Rectal smooth muscle tissue (tissue), 1 donor: ENCODE measurements around the gene STARD7.
A peak's percentile ranks its signal among the peaks of the same experiment; 100 is the strongest.
"Not testable (repeated sequence)": the region's sequence is repeated elsewhere in the genome, so short reads cannot be mapped to it uniquely, and the experiment has no call there.

Experiments used
- H3K27ac ChIP-seq: one replicate; pipeline ENCODE4 v1.7.0; 2013; ENCODE audit warnings: low read depth, low read length, inconsistent platforms
- H3K27me3 ChIP-seq: one replicate; pipeline ENCODE4 v1.7.0; 2013; ENCODE audit warnings: low read length; ENCODE audit not compliant: control insufficient read depth, insufficient read depth
- H3K36me3 ChIP-seq: one replicate; pipeline ENCODE4 v1.7.0; 2013; ENCODE audit warnings: low read length; ENCODE audit not compliant: control insufficient read depth, insufficient read depth
- H3K4me1 ChIP-seq: one replicate; pipeline ENCODE4 v1.7.0; 2013; ENCODE audit warnings: low read length; ENCODE audit not compliant: control insufficient read depth, insufficient read depth
- H3K4me3 ChIP-seq: one replicate; pipeline ENCODE4 v1.7.0; 2013; ENCODE audit warnings: low read length
- H3K9ac ChIP-seq: one replicate; pipeline ENCODE4 v1.7.0; 2013; ENCODE audit warnings: low read length

The STARD7 gene, protein sequence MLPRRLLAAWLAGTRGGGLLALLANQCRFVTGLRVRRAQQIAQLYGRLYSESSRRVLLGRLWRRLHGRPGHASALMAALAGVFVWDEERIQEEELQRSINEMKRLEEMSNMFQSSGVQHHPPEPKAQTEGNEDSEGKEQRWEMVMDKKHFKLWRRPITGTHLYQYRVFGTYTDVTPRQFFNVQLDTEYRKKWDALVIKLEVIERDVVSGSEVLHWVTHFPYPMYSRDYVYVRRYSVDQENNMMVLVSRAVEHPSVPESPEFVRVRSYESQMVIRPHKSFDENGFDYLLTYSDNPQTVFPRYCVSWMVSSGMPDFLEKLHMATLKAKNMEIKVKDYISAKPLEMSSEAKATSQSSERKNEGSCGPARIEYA

GRCh38 chr2:96208143-96209010 is at the start of gene STARD7:
TSS of gene STARD7 (minus strand) at chr2:96208827. CDS start at chr2:96208434, 393 bp downstream.
- Histone ChIP-seq H3K27me3 (no peaks in the 10 kb centered on the region), H3K4me1 (peaks cover 32% of the 10 kb centered on the region)

GRCh38 chr2:96257744-96258143 is 49.1 kb upstream of the STARD7 start:
- H3K4me3 ChIP-seq, H3K9ac ChIP-seq, H3K27me3 ChIP-seq, H3K27ac ChIP-seq: not testable (repeated sequence)
- Histone ChIP-seq H3K36me3 (peaks cover 25% of the 10 kb centered on the region), H3K4me1 (peaks cover 17% of the 10 kb centered on the region)

More at GRCh38 chr2:96208143-96209010, at the start of gene STARD7:
- Histone ChIP-seq H3K36me3 (no peaks in the 10 kb centered on the region), H3K4me3 (peak within 1 kb of the TSS; percentile 94), H3K27ac (peak within 1 kb of the TSS; percentile 95), H3K9ac (peak within 1 kb of the TSS; percentile 94)

- Histone ChIP-seq H3K4me1 (peaks cover 19% of the 10 kb centered on the region), H3K36me3 (peaks cover 35% of the 10 kb centered on the region), H3K27ac (no peak overlapping the region), H3K4me3 (no peak overlapping the region), H3K9ac (no peak overlapping the region), H3K27me3 (no peaks in the 10 kb centered on the region)
Measured at GRCh38 chr2:96256611-96257113, 48.0 kb upstream of the STARD7 start.

- Histone ChIP-seq H3K4me1 (peaks cover 6% of the 10 kb centered on the region), H3K27me3 (no peaks in the 10 kb centered on the region), H3K9ac (no peak overlapping the region), H3K4me3 (no peak overlapping the region), H3K27ac (no peak overlapping the region), H3K36me3 (peaks cover 38% of the 10 kb centered on the region)
Measured at GRCh38 chr2:96254571-96254970, 45.9 kb upstream of the STARD7 start.

DNA sequence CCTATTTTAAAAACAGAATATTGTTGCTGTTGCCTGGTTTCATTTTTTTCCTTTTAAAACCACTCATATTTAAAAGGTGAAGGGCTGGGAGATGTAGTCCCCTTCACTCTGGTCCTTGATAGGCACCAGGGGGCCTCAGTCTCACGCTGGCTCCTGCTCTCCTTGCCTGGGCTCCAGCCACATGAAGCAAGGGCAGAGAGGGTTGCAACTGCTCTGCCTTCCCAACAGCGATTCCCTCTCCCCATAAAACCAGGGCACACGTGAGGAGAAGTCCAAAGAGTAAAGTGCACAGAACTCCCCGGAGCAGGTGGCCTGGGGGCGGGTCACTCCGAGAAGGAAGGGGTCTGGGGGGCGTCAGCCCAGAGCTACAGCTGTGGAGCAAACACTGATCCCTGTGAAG is 44.4 kb upstream of the STARD7 start:
- H3K9ac ChIP-seq = no peak overlapping the region
- no peak overlapping the region for H3K27ac ChIP-seq
- no peak overlapping the region for H3K4me3 ChIP-seq
- peaks cover 3% of the 10 kb centered on the region for H3K4me1 ChIP-seq
- peaks cover 38% of the 10 kb centered on the region for H3K36me3 ChIP-seq
- H3K27me3 ChIP-seq = no peaks in the 10 kb centered on the region

DNA sequence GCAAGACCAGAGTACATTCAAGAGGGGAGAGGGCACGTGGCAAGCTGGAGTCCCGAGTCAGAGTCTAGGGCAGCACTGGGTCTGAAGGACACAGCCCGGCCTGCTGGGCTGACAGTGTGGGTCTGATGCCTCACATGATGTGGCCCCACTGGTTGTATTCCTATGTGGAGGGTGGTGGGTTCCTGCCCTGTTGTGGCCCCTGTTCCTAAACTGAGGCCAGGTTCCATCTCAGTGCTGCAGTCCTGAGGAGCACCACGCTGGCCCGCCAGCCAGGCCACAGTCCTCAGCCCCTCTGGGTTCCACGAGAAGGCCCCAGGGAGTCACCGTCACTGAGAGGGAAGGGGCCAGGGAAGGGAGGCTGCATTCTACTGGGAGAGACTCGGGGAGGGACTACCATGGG is 43.9 kb upstream of the STARD7 start:
- H3K27me3 ChIP-seq = no peaks in the 10 kb centered on the region
- H3K9ac ChIP-seq = no peak overlapping the region
- H3K4me3 ChIP-seq = no peak overlapping the region
- H3K36me3 ChIP-seq = peaks cover 38% of the 10 kb centered on the region
- H3K4me1 ChIP-seq = peaks cover 3% of the 10 kb centered on the region
- no peak overlapping the region for H3K27ac ChIP-seq

DNA sequence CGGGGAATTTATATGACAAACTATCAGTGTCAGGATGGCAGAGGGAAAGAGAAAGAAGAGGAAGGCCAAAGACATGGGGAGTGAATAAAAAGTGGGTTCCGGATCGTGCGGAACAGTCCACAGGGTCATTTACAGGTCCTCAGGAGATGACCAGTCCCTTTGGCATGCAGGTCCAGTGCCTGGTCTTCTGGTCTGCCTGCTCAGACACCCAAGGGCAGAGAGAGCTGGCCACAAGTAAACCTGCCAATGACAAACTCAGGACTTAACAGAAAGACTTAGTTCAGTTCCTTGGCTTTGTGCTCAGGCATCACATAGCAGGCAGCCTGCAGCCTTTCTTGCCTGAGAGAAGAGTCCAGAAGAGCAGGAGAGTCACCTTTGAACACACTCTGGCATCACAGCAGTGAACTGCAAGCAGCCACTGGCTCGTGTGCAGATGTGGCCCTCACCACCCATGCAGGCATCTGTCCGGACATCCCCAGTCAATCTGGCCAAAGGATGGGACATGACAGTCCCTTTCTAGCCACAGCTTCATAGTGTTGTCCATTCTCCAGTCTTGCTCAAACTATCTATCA is 43.2 kb upstream of the STARD7 start:
- Histone ChIP-seq H3K4me3 (no peak overlapping the region), H3K27me3 (no peaks in the 10 kb centered on the region), H3K36me3 (peaks cover 38% of the 10 kb centered on the region), H3K4me1 (peaks cover 3% of the 10 kb centered on the region), H3K9ac (no peak overlapping the region), H3K27ac (no peak overlapping the region)

GRCh38 chr2:96250188-96250587 is 41.6 kb upstream of the STARD7 start:
- Histone ChIP-seq H3K27ac (no peak overlapping the region), H3K27me3 (no peaks in the 10 kb centered on the region), H3K9ac (no peak overlapping the region), H3K4me3 (no peak overlapping the region), H3K36me3 (peaks cover 38% of the 10 kb centered on the region), H3K4me1 (peaks cover 3% of the 10 kb centered on the region)

DNA sequence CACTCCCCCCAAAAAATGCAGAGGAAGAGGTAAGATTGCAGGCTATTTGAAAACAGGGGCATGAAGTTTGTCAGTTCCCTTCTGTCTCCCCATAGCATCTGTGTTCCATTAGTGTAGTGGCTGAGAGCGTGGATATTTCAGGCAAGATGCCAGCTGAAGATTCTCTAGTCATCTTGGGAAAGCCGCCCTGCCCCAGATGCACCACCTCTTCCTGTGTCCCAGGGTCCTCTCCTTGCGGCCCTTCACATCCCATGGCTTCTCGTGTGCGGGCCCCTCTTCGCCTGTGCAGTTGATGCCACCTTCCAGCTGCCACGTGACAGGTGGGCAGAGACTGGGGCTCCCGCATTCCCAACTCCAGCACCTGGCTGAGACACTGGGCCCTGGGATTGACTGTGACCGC is 41.0 kb upstream of the STARD7 start:
- Histone ChIP-seq H3K9ac (no peak overlapping the region), H3K27me3 (no peaks in the 10 kb centered on the region), H3K4me3 (no peak overlapping the region), H3K4me1 (peaks cover 3% of the 10 kb centered on the region), H3K36me3 (peaks cover 35% of the 10 kb centered on the region), H3K27ac (no peak overlapping the region)

GRCh38 chr2:96248624-96249023 is 40.0 kb upstream of the STARD7 start:
- Histone ChIP-seq H3K36me3 (peaks cover 25% of the 10 kb centered on the region), H3K27me3 (no peaks in the 10 kb centered on the region), H3K9ac (no peak overlapping the region), H3K4me3 (no peak overlapping the region), H3K4me1 (peaks cover 3% of the 10 kb centered on the region), H3K27ac (no peak overlapping the region)

GRCh38 chr2:96247896-96248295 is 39.3 kb upstream of the STARD7 start:
- Histone ChIP-seq H3K27me3 (no peaks in the 10 kb centered on the region), H3K4me3 (no peak overlapping the region), H3K4me1 (peaks cover 3% of the 10 kb centered on the region), H3K36me3 (peaks cover 17% of the 10 kb centered on the region), H3K27ac (no peak overlapping the region), H3K9ac (no peak overlapping the region)

GRCh38 chr2:96247009-96247408 is 38.4 kb upstream of the STARD7 start:
- Histone ChIP-seq H3K27me3 (no peaks in the 10 kb centered on the region), H3K36me3 (peaks cover 8% of the 10 kb centered on the region), H3K9ac (no peak overlapping the region), H3K27ac (no peak overlapping the region), H3K4me3 (no peak overlapping the region), H3K4me1 (peaks cover 3% of the 10 kb centered on the region)
